BLaER1 treated with 17β-estradiol and CSF1 and Interleukin-3, amounts not matched to agents 10 nM and 100 nM (cell line): ENCODE measurements around the gene TMEM50B.
A peak's percentile ranks its signal among the peaks of the same experiment; 100 is the strongest.
"Not testable (repeated sequence)": the region's sequence is repeated elsewhere in the genome, so short reads cannot be mapped to it uniquely, and the experiment has no call there.

Experiments used
- H3K27ac ChIP-seq, 11 experiments: shearing (Covaris generic); formaldehyde crosslinking; 2 replicates each; pipeline ENCODE4 v1.8.1; 2022
- H3K27me3 ChIP-seq, 11 experiments: shearing (Covaris generic); formaldehyde crosslinking; 2 replicates each; pipeline ENCODE4 v1.8.1; 2022
- H3K36me3 ChIP-seq, 11 experiments: shearing (Covaris generic); formaldehyde crosslinking; 2 replicates each; pipeline ENCODE4 v1.8.1; 2022
- H3K4me1 ChIP-seq, 10 experiments: shearing (Covaris generic); formaldehyde crosslinking; 2 replicates each; pipeline ENCODE4 v1.8.1; 2022
- H3K4me2 ChIP-seq, 11 experiments: shearing (Covaris generic); formaldehyde crosslinking; 2 replicates each; pipeline ENCODE4 v1.8.1; 2022
- H3K4me3 ChIP-seq, 10 experiments: shearing (Covaris generic); formaldehyde crosslinking; 2 replicates each; pipeline ENCODE4 v1.8.1; 2022
- H3K9ac ChIP-seq, 11 experiments: shearing (Covaris generic); formaldehyde crosslinking; 2 replicates each; pipeline ENCODE4 v1.8.1; 2022
- H3K9me3 ChIP-seq, 11 experiments: shearing (Covaris generic); formaldehyde crosslinking; replicated peaks in 1 of 11; 2 replicates each; pipeline ENCODE4 v1.8.1; 2022
- H4K20me1 ChIP-seq, 11 experiments: shearing (Covaris generic); formaldehyde crosslinking; 2 replicates each; pipeline ENCODE4 v1.8.1; 2022
- Cebpa-rat ChIP-seq, 11 experiments: shearing (Covaris generic); IDR thresholded peaks; 2 replicates each; pipeline ENCODE4 v1.8.1; 2022

TMEM50B gene

DNA sequence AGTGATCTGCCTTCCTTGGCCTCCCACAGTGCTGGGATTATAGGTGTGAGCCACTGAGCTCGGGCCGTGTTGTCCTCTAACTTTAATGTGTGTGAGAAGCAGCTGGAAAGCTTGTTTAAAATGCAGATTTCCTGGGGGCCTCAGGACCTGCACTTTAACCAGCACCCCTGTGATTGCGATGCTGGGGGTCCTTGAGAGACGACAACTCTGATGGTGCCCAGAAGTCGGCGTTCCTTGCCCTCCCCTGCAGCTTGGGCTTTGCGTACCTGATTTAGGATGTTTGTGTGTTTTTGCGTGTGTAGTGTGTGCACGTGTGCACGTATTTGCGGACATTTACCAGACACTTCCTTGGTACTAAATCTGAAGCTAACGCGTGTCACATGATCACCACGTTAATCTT, 65.7 kb downstream of the TMEM50B start:
- H4K20me1 ChIP-seq, result peaks cover 57 to 100% (median 99%) of the 10 kb centered on the region in 11 experiments
- no peaks in the 10 kb centered on the region for H3K27me3 ChIP-seq
- peak overlapping the region in 2 of 11 experiments; percentile 42 to 53; a peak in 2 of 22 replicates for H3K27ac ChIP-seq
- H3K9me3 ChIP-seq, result no peaks in the 10 kb centered on the region
- peak overlapping the region in 2 of 11 experiments; percentile 64 to 69; a peak in 2 of 22 replicates for H3K9ac ChIP-seq
- peak overlapping the region in 3 of 11 experiments; percentile 94 to 97 (median 96); a peak in 4 of 22 replicates for H3K4me2 ChIP-seq
- peaks cover 81 to 100% (median 98%) of the 10 kb centered on the region in 11 experiments for H3K36me3 ChIP-seq
- TF ChIP-seq Cebpa-rat (IDR thresholded peaks at IDR 0.05), result no peak
- no peak overlapping the region for H3K4me3 ChIP-seq
- peaks cover 14 to 81% (median 35%) of the 10 kb centered on the region in 10 experiments for H3K4me1 ChIP-seq

DNA sequence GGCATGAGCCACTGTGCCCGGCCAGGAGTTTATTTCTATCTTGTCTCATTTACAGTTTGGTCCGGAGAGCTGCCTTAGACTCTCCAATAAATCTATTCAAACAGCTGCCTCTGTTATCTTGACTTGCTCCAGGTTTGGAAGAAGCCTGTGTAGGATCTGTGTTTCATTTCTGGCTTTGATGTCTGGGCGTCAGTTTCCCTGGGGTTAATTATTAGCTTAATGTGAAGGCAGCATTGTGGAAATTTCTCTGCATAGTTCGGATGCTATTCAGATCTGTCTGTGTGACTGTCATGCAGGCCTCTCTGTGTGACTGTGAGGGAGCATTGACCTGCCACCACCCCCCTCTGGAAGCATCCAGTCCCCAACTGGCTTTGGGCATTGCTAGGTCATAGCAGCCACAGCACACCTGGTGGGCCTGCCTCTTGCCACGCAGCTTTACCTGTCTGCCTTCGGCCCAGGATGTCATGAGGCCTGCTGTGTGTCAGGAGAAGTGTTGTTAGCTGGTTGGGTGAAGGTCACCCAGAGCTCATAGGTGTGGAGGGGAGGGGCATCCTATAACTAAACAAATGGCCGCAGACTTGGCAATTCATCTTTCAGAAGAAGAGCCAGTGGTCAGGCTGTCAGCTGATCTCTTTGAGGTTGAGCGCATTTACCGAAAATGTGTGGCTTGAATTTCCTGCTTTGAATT, 66.8 kb downstream of the TMEM50B start:
- Histone ChIP-seq H3K4me1 (peaks cover 14 to 89% (median 36%) of the 10 kb centered on the region in 10 experiments), H3K27me3 (no peaks in the 10 kb centered on the region), H4K20me1 (peaks cover 67 to 100% (median 99%) of the 10 kb centered on the region in 11 experiments), H3K4me2 (peak overlapping the region; percentile 23 to 97 (median 58)), H3K27ac (peak overlapping the region in 5 of 11 experiments; percentile 42 to 53 (median 45); a peak in 9 of 22 replicates), H3K9me3 (no peaks in the 10 kb centered on the region), H3K4me3 (peak overlapping the region in 1 of 10 experiments; percentile 16; a peak in 2 of 20 replicates), H3K9ac (peak overlapping the region in 8 of 11 experiments; percentile 8 to 69 (median 18); a peak in 8 of 22 replicates), H3K36me3 (peaks cover 70 to 100% (median 97%) of the 10 kb centered on the region in 11 experiments)
- no peak for TF ChIP-seq Cebpa-rat (IDR thresholded peaks at IDR 0.05)

DNA sequence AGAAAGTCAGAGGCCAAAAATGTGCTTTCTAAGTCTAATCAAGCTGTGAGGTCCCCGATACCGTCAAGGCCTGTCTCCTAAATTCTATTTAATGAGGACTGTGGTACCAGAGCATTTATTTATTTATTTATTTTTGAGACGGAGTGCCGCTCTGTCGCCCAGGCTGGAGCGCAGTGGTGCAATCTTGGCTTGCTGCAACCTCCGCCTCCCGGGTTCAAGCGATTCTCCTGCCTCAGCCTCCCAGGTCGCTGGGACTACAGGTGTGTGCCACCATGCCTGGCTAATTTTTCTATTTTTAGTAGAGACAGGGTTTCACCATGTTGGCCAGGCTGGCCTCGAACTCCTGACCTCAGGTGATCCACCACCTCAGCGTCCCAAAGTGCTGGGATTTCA, 67.3 kb downstream of the TMEM50B start:
- H3K9me3 ChIP-seq, H3K4me3 ChIP-seq, H3K27me3 ChIP-seq: not testable (repeated sequence)
- Histone ChIP-seq H3K27ac (peak overlapping the region in 1 of 11 experiments; percentile 42; a peak in 3 of 22 replicates), H3K4me1 (peaks cover 14 to 90% (median 38%) of the 10 kb centered on the region in 10 experiments), H3K36me3 (peaks cover 64 to 99% (median 94%) of the 10 kb centered on the region in 11 experiments), H3K4me2 (peak overlapping the region; percentile 23 to 97 (median 58); a peak in 19 of 22 replicates), H3K9ac (peak overlapping the region in 4 of 11 experiments; percentile 12 to 69 (median 52); a peak in 5 of 22 replicates), H4K20me1 (peaks cover 70 to 100% (median 98%) of the 10 kb centered on the region in 11 experiments)

DNA sequence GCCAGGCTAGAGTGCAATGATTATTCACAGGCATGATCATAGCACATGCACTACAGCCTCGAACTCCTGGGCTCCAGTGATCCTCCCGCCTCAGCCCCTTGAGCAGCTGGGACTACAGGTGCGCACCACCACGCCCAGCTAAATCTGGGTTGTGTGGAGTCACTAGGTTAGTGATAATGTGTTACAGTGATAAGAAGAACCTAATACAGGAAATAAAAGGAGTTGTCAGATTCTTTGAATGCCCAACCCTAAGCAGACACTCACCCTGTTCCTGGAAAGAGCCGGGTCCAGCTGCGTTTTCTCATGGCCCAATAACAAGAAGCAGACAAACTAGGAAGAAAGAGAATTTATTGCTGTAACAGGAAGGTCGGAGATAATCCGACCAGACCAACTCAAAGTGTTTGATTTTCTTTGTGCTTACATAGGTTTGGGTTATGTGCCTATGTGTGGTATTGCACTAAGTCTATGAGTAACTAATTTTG, 67.8 kb downstream of the TMEM50B start:
- H3K36me3 ChIP-seq, result peaks cover 60 to 99% (median 94%) of the 10 kb centered on the region in 11 experiments
- no peaks in the 10 kb centered on the region for H3K9me3 ChIP-seq
- H3K4me3 ChIP-seq, result no peak overlapping the region; a peak in 1 of 20 replicates
- TF ChIP-seq Cebpa-rat (IDR thresholded peaks at IDR 0.05), result no peak
- peaks cover 74 to 100% (median 98%) of the 10 kb centered on the region in 11 experiments for H4K20me1 ChIP-seq
- H3K4me1 ChIP-seq, result peaks cover 19 to 90% (median 41%) of the 10 kb centered on the region in 10 experiments
- peak overlapping the region in 1 of 11 experiments; percentile 16; a peak in 1 of 22 replicates for H3K27ac ChIP-seq
- H3K9ac ChIP-seq, result peak overlapping the region in 2 of 11 experiments; percentile 52 to 69; a peak in 4 of 22 replicates
- H3K4me2 ChIP-seq, result peak overlapping the region in 7 of 11 experiments; percentile 23 to 97 (median 70); a peak in 12 of 22 replicates
- no peaks in the 10 kb centered on the region for H3K27me3 ChIP-seq

DNA sequence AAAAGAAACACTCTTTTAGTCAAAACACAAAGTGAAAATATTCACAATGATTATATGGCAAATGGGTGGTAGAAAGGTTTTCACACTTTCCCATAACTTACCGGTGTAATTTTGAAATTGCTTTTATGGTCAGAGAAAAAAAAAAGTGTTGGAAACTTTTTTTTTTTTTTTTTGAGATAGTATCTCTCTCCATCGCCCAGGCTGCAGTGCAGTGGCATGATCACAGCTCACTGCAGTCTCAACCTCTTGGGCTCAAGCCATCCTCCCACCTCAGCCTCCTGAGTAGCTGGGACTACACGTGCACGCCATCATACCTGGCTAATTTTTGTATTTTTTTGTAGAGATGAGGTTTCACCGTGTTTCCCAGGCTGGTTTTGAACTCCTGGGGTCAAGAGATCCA, 73.3 kb downstream of the TMEM50B start:
- Histone ChIP-seq H3K4me2 (peak overlapping the region in 9 of 11 experiments; percentile 16 to 97 (median 94); a peak in 16 of 22 replicates), H3K9me3 (peaks cover 0 to 10% (median 0%) of the 10 kb centered on the region in 11 experiments; a peak in 6 of 22 replicates), H3K4me3 (peak overlapping the region in 5 of 10 experiments; percentile 67 to 99 (median 93); a peak in 9 of 20 replicates), H3K9ac (peak overlapping the region in 5 of 11 experiments; percentile 98 to 100 (median 99); a peak in 10 of 22 replicates), H3K27me3 (no peaks in the 10 kb centered on the region), H3K36me3 (peaks cover 11 to 76% (median 65%) of the 10 kb centered on the region in 11 experiments), H3K4me1 (peaks cover 37 to 70% (median 59%) of the 10 kb centered on the region in 10 experiments), H4K20me1 (peaks cover 58 to 72% (median 63%) of the 10 kb centered on the region in 11 experiments), H3K27ac (peak overlapping the region in 7 of 11 experiments; percentile 96 to 100 (median 99); a peak in 10 of 22 replicates)
- no peak for TF ChIP-seq Cebpa-rat (IDR thresholded peaks at IDR 0.05)

DNA sequence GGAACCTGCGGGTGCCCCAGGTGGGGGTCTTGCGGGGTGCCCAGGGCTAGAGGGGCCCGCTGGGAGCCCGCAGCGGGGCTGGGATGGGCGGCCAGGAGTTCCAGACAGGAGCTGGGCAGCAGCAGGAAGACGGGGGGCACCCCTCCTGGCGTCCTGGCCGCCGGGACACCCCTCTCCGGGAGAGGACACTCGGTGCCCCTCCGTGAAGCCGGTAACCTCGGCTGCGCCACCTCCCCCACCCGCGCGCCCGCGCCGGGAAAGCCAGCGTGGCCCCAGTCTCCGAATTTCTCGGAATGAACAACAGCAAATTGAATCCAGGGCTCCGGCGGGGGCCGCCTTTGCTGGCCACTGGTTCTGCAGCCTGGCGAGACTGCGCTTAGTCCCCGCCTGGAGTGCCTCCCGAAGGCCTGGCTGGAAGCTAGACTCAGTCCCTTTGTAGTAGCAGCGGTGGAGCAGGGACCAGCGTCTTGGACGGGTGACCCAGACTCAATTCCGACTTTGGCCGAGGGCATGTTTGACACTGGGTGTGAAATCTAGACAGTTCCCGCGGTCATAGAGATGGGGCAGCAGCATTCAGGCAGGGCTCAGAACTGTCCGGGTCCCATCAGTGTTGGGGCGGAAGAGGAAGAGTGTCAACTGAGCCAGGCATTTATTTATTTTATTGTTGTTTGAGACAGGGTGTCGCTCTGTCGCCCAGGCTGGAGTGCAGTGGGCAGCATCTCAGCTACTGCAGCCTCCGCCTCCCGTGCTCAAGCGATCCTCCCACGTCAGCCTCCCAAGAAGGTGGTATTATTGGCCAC, 75.8 kb downstream of the TMEM50B start:
- peak overlapping the region; percentile 96 to 100 (median 99) for H3K27ac ChIP-seq
- peak overlapping the region; percentile 86 to 97 (median 94) for H3K4me2 ChIP-seq
- peaks cover 56 to 74% (median 66%) of the 10 kb centered on the region in 10 experiments for H3K4me1 ChIP-seq
- peak overlapping the region; percentile 67 to 99 (median 96) for H3K4me3 ChIP-seq
- H3K9ac ChIP-seq, result peak overlapping the region; percentile 98 to 100 (median 99)
- no peak for TF ChIP-seq Cebpa-rat (IDR thresholded peaks at IDR 0.05)
- peaks cover 0 to 16% (median 0%) of the 10 kb centered on the region in 11 experiments; a peak in 6 of 22 replicates for H3K9me3 ChIP-seq
- H4K20me1 ChIP-seq, result peaks cover 33 to 47% (median 38%) of the 10 kb centered on the region in 11 experiments
- H3K27me3 ChIP-seq, result no peaks in the 10 kb centered on the region
- peaks cover 0 to 51% (median 42%) of the 10 kb centered on the region in 11 experiments; a peak in 18 of 22 replicates for H3K36me3 ChIP-seq

DNA sequence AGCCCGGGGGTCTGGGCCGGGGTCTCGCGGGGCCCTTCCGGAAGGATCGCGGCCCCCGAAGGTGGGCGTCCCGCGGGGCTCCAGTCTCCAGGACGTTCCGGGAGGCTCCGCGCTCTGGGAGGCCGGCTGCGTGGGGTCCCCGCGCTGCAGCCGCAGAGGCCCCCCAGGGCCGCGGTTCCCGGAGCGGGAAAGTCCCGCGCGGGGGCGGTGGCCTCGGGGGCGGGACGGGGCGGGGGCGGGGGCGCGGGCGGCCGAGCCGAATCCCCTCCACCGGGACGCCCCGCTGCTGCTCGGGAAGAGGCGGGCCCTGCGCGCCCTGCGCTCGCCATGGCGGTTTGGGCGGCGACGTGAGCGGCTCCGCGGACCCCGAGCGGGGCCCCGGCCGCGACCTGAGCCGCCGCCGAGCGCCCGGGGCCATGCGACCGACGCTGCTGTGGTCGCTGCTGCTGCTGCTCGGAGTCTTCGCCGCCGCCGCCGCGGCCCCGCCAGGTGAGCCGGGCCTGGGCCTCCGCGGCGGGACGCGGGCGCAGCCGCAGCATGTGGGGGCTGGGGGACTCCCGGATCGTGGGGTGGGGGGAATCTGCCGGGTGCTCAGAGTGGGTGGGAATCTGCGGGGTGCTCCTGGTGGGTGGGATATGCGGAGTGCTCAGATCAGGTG, 76.5 kb downstream of the TMEM50B start, which contains the start of gene IFNGR2:
TSS of gene IFNGR2 (plus strand) at position 286 of the 658 bp plus-strand sequence. CDS start at position 417, 131 bp downstream.
- Histone ChIP-seq H3K27ac (peak within 1 kb of the TSS; percentile 96 to 100 (median 99)), H3K9ac (peak within 1 kb of the TSS; percentile 98 to 100 (median 99)), H3K4me1 (peaks cover 56 to 81% (median 66%) of the 10 kb centered on the region in 10 experiments), H4K20me1 (peaks cover 25 to 40% (median 31%) of the 10 kb centered on the region in 11 experiments; a peak in 21 of 22 replicates), H3K4me3 (peak within 1 kb of the TSS; percentile 67 to 99 (median 96)), H3K4me2 (peak within 1 kb of the TSS; percentile 86 to 97 (median 94)), H3K27me3 (no peaks in the 10 kb centered on the region), H3K9me3 (peaks cover 0 to 16% (median 0%) of the 10 kb centered on the region in 11 experiments; a peak in 6 of 22 replicates), H3K36me3 (peaks cover 0 to 44% (median 34%) of the 10 kb centered on the region in 11 experiments; a peak in 17 of 22 replicates)
- no peak for TF ChIP-seq Cebpa-rat (IDR thresholded peaks at IDR 0.05)
